ENCODE measurements around the gene WWOX.

- TF ChIP-seq CTCF (optimal IDR thresholded peaks at IDR 0.05 in 1 of 3, IDR thresholded peaks at IDR 0.05 in 1 of 3, conservative IDR thresholded peaks at IDR 0.05 in 1 of 3; ENCODE audit: extremely low read depth in 1 of 3, insufficient read depth in 2 of 3, low read length in 3 of 3) (no peak), EZH2 (IDR thresholded peaks at IDR 0.05; ENCODE audit: low read length) (no peak)
These were observed 909.4 kb downstream of the WWOX start for GRCh38 chr16:79008869-79009179.

Data from keratinocyte (primary cell).